GM19372 (cell line): ENCODE measurements around the gene RCOR2.
A peak's percentile ranks its signal among the peaks of the same experiment; 100 is the strongest.
"Not testable (repeated sequence)": the region's sequence is repeated elsewhere in the genome, so short reads cannot be mapped to it uniquely, and the experiment has no call there.

Source experiments
- ATAC-seq: cut with Tn5 transposase; IDR thresholded peaks from one replicate; pipeline ENCODE4 v1.9.1; 2021; ENCODE audit warnings: mild to moderate bottlenecking, low read depth, moderate library complexity; ENCODE audit not compliant: unreplicated experiment

Gene RCOR2

DNA sequence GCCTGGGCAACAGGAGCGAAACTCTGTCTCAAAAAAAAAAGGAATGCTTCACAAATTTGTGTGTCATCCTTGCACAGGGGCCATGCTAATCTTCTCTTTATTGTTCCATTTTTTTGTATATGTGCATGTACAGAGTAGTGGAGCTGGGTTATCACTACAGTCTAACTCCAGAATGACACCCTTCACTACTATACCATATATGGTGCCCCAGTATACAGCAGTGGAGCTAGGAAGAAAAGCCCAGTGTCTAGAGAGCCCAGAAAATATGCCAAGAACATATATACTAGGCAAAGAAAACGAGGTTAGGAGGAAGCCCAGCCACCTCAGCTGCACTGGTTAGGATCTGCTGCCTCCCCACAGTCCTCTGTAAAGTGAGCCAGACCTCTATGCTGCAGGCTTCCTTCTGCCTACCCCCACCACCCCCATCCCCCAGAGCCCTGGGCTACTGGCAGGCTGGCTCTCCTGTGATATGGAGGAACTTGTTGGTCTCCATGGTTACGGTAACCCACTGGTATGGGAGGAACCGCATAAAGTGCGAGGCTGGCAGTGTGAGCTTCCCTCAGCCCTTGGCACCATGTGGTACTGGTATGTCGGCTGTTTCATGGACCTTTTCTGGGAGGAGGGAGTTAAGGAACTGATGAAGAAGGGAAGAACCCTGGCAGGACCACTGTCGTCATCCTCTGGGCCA lies 34.3 kb downstream of the RCOR2 start:
- ATAC-seq = no peak

- ATAC-seq = no peak
Measured at GRCh38 chr11:63880403-63880790, 36.6 kb downstream of the RCOR2 start.

DNA sequence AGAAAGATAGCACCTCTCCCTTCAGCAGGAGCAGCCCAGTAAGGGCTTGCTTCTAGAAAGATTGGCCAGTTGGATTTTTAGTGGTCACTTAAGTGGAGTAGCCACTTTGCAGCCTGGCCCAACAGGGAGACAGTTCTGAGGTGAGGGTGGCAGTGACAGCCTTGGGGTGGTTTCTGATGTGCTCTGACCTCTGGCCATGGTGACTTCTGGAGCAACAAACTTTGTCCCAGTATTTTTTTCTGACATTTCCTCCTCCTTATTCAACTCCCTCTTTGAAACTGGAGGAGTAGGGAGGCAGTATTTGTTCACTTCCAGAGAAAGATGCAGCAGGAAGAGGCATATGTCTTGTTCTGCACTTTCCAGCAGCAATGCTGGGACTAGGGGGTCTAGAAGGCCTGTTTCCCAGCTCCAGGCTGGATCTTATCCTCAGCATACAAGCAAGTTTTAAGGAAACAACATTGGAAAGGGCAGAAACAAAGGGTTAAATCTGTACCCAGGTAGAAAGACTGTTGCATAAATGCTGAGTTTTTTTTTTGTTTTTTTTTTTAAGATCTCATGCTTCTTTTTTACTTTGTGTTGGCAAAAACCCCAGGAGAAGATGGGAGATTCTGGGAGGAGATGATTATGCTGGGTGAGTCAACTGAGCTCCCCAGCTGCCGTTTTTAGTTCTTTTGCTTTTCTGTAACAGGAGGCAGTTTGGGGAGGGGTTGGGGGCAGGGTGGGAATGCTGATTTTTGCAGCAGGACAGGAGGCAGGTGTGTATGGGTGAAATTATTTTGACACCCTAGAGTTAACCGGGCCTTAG lies 37.2 kb downstream of the RCOR2 start:
- ATAC-seq = no peak

DNA sequence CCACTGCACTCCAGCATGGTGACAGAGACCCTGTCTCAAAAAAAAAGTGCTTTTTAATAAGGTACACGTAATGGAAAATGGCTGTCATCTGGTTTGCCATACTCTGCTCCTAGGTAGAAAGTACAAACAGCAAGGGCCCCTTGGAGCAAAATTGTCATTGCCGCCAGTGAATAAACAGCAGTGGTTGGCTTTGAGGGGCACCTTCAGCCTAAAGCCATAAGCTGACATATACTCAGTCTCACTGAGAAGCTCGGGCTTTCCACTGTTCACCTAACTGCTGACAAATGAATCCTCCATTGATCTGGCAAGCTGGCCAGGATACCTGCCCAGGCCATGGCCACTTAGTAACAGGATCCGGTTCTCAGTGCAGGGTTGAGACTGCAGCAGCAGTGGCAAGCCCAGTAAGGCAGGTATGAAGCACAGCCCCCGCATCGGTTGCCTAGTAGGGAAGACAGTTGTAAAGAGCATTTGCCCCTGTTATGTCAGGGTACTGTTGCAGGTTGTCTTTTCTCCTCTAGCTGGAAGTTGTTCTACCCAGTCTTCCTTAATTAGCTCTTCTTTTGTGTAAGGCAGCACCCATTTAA lies 39.2 kb downstream of the RCOR2 start:
- no peak for ATAC-seq

DNA sequence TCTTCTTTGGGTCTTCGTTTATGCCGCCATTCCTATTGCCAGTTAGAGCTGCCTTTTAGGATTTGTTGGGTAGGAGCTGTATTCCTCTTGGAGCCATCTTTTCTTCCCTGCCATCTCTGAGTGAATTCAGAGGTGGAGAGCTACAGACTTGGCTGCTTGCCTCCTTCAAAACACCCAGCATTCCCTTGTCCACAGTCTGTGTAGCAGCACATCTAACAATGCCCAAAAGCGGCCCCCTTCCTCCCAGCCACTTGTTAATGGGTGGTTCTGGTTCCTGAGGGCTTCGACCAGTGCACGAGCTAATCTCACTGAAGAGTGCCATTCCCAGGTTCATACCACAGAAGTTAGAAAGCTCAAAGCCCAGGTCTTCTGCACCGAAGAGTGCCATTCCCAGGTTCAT lies 40.3 kb downstream of the RCOR2 start:
- ATAC-seq = no peak

DNA sequence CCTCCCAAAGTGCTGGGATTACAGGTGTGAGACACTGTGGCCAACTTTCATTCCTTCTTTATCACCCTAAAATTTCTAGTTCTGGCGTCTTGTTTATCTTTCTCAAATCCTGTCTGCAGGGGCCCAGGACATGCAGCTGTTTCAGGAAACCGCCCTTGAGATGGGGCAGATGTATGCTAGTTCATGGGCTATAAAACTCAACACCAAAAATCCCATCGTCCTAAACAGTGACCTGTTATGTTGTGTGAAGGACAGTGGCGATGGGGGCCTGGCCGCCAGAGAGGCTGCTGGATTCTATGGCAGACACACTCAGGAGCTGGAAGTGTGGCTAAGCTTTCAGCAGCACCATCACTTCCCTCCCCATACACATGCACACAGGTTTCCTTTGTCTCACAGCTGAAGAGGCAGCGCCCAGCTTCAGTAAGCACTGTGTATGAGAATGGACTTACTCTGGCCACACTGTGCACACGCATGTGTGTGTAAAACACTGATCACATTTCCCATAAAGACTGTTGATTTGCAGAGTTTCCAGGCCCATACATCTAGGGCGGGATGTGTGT lies 41.4 kb downstream of the RCOR2 start:
- no peak for ATAC-seq

DNA sequence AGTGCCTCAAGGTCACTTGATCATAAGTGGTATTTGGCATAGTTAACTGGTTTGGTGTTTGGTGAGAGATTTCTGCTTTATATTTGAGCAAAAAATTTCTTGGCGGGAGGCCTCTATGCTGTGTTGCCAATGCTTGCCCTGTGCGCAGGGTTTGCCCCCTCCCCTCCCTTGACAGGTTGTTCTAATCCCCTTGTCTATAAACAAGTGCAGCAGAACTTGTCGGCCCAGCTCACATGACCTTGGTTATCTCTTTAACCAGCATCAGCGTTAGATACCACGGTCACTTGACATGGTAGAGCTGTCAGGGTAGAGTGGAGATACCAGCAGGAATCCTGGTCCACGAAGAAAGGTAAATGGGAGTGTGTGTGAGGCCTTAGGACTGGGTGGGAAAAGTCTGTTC lies 42.5 kb downstream of the RCOR2 start:
- no peak for ATAC-seq

DNA sequence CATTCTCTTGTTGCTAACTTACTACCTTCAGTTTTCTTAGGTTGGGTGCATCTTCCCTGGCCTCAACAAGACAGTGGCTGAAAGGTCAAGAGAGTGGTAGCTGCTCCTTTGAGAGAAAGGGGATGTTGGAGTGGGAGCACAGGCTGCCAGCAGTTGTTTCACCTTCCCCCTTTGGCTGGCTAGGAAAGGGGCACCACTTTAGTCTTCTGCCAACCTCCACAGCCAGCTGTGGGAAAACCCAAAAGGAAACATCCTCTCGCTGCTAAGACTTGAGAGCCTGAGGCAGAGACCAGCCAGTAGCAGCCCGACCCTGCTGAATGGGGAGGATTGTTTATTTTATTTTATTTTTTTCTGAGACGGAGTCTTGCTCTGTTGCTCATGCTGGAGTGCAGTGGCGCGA lies 43.7 kb downstream of the RCOR2 start:
- ATAC-seq = no peak

DNA sequence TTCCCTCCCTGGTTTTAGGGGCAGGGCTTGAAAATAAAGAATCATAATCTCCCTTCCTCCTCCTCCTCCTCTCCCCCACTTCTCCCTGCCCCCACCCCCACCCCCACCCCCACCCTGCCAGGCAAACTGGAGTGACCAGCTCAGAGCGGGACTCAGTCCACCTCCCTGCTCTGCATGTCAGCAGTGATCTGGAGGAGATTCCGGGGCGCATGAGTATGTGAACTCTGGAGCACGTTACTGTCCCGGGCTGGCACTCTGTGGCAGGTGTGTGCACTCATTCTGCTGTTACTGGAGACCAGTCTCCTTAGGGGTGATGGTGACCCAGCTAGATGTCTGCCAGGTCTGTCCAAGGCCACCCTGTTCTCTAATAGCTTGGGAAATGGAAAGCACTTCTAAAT lies 44.2 kb downstream of the RCOR2 start:
- no peak for ATAC-seq

DNA sequence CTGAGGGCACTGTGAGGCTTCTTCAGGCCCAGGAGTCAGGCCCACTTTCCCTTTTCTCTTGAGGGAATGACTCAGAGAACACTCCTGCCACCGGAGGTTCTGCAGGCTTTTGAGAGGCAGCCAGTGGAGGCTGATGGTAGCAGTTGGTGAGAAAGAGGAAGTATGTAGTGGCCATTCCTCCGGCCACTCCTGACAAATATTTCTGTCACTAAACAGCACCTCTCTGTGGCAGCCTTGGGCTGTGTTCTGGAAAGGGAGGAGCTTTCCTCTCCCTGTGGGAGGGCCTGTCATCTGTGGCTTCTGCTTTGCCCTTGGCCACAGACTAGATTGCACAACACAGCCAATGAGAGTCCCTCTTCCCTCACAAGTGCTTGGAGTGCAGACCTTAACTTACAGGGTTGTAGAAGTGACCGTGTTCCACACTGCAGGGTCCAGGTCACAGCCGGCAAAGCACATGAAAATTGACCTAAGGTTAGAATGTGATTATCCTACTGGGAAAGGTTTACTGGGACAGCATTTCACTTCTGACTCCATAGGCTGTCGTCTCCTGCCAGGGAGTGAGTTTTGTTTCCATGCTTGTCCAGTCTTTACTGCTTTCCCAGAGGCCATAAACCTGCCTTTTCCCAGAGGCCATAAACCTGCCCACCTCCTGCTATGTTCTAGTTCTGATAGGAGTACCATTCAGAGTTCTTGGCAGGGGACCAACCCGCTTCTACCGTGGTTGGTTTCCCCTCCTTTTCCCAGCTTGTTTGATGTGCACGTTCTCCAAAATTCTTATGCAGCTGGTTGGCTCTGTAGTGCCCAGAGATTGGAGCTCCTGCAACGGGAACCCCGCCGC lies 44.8 kb downstream of the RCOR2 start:
- ATAC-seq = peak; percentile 91

GRCh38 chr11:63870351-63871140 lies 46.4 kb downstream of the RCOR2 start:
- ATAC-seq = no peak

DNA sequence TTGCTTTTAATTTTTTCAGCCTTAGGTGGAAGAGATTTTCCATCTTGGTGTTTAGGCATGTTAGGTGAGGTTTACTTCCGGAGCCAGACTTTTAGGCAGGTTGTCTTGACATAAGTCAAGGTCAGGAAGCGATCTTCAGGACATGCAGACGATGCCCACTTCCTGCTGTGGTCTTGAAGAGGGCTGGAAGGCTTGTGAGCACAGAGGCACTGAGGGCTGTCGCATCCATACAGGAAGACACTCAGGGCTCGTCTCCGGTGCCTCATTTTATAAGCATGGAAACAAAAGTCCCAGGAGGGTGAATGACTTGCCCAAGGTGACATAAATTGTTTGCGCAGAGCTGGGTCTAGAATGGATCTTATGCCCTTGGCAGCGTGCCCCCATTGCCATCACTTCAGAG lies 47.3 kb downstream of the RCOR2 start:
- ATAC-seq = no peak

- no peak for ATAC-seq
Measured at GRCh38 chr11:63869171-63869591, 47.8 kb downstream of the RCOR2 start.

GRCh38 chr11:63868399-63869064 lies 48.4 kb downstream of the RCOR2 start:
- ATAC-seq = no peak

DNA sequence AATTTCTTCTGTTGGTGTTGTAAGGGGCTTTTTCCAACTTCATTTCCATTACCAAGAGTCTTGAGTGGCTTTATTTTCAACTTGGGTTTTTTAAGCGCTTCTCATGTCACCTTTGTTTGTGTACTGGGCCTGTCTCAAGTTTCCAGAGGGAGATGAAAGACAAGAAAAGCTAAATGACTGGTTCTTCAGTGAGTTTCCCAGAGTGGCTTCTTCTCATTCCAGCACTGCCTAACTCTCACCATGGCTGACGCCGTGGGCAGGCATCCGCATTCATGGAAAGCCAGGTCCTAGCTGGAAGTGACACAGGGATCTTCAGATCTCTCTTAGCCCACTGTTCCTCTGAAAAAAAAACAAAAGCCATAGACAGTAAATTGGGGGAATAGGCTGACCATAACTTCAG lies 49.5 kb downstream of the RCOR2 start:
- no peak for ATAC-seq

DNA sequence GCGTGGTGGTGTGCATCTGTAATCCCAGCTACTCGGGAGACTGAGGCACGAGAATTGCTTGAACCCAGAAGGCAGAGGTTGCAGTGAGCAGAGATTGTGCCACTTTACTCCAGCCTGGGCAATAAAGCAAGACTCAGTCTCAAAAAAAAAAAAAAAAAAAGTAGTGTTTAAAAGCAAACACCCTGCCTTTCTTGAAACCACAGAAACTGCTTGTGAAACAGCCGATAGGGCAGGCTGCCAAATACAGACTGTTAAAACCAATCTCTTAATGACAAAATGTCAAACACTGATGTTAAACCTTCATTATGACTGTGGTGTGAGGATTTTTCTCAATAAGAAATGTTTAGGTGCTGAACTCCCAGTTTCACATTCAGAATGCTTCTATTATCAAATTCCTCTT lies 50.8 kb downstream of the RCOR2 start:
- ATAC-seq = peak; percentile 65

GRCh38 chr11:63863620-63864019 lies 53.3 kb downstream of the RCOR2 start:
- not testable (repeated sequence) for ATAC-seq

DNA sequence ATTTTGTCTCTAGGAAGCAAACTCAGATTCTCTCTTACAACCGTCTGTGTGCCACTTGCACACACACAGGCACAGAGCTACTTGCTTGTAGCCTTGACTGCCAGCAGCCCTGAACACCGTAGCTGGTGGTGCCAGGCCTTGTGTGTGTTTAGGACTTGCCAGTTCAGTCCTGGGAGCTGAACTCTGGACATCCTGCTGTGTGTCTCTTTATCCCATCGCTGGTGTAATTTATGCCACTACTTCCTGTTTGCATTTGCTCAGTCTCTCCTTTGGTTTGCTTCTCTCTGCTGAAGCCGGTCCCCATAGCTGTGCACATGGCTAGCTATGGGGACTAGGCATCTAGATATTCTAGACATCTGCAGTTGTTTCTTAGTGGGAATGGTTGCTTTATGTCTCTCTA lies 54.0 kb downstream of the RCOR2 start:
- no peak for ATAC-seq
